VCaP (cell line): ENCODE results near the gene ACSF3.

ENCODE experiments used
- H3K27ac ChIP-seq: fragments of 450-650 bp; 2 replicates; pipeline ENCODE4 v1.5.1; 2017
- CTCF ChIP-seq: fragments of 450-650 bp; conservative IDR thresholded peaks from 2 replicates; pipeline ENCODE4 v1.5.1; 2017; ENCODE audit warnings: mild to moderate bottlenecking, moderate library complexity

The ACSF3 gene

GRCh38 chr16:89048090-89048725 lies 45.4 kb upstream of the ACSF3 start:
- no peak overlapping the region for H3K27ac ChIP-seq
- no peak for TF ChIP-seq CTCF

- H3K27ac ChIP-seq: no peak overlapping the region
- no peak for TF ChIP-seq CTCF
These were observed 44.7 kb upstream of the ACSF3 start for GRCh38 chr16:89048871-89049422.

GRCh38 chr16:89049484-89050118 lies 44.1 kb upstream of the ACSF3 start:
- no peak overlapping the region for H3K27ac ChIP-seq
- no peak for TF ChIP-seq CTCF

GRCh38 chr16:89050119-89050867 lies 43.4 kb upstream of the ACSF3 start:
- no peak overlapping the region for H3K27ac ChIP-seq
- no peak for TF ChIP-seq CTCF

- no peak for TF ChIP-seq CTCF
- no peak overlapping the region for H3K27ac ChIP-seq
These were observed 42.8 kb upstream of the ACSF3 start for GRCh38 chr16:89050868-89051311.

- no peak overlapping the region for H3K27ac ChIP-seq
- TF ChIP-seq CTCF: no peak
These were observed 42.0 kb upstream of the ACSF3 start for GRCh38 chr16:89051521-89052166.
